Activated naive CD8-positive, alpha-beta T cell (primary cell): ENCODE measurements around the gene KAT2A.

ENCODE experiments used
- H3K27ac Mint-ChIP-seq: one replicate; pipeline ENCODE4 v1.8.0; 2021; ENCODE audit warnings: mixed read lengths
- H3K27me3 Mint-ChIP-seq: one replicate; pipeline ENCODE4 v1.8.0; 2021; ENCODE audit warnings: mixed read lengths
- H3K36me3 Mint-ChIP-seq: one replicate; pipeline ENCODE4 v1.8.0; 2021; ENCODE audit warnings: mixed read lengths
- H3K4me1 Mint-ChIP-seq: one replicate; pipeline ENCODE4 v1.8.0; 2021; ENCODE audit warnings: low read depth, mixed read lengths
- H3K4me3 Mint-ChIP-seq: one replicate; pipeline ENCODE4 v1.8.0; 2021; ENCODE audit warnings: mild to moderate bottlenecking, mixed read lengths
- H3K9me3 Mint-ChIP-seq: one replicate; pipeline ENCODE4 v1.8.0; 2021; ENCODE audit warnings: low read depth, mixed read lengths

Gene KAT2A

DNA sequence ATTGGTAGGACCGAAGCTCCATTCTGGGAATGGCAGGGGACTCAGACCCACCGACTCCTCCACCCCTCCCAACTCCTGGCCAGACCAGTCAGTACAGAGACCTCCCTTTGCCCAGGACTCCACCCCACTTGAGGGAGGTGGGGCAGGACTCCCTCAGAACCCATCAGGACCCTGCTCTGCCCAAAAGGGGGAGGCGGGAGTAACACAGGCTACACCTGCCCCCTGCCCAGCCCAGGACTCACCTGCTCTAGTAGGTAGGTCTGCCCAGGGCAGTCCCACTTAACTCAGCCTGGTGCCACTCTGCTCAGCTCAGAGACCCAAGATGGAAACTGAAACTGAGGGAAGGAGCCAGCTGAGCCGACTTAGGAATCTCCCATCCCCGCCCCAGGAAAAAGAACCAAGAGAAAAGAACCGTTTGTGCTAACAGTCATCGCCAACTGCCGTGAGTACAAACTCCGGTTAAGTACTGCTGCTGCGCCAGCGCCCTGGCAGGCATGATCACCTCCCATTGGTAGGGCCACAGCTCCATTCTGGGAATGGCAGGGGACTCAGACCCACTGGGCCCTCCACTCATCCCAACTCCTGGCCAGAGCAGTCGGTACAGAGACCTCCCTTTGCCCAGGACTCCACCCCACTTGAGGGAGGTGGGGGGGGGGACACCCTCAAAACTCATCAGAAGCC lies 9.2 kb downstream of the KAT2A start:
- H3K4me1 Mint-ChIP-seq = peaks cover 42% of the 10 kb centered on the region
- no peaks in the 10 kb centered on the region for H3K27me3 Mint-ChIP-seq
- H3K36me3 Mint-ChIP-seq = peaks cover 4% of the 10 kb centered on the region
- peak overlapping the region; percentile 96 for H3K27ac Mint-ChIP-seq
- H3K9me3 Mint-ChIP-seq = no peaks in the 10 kb centered on the region
- H3K4me3 Mint-ChIP-seq = peak overlapping the region; percentile 87

DNA sequence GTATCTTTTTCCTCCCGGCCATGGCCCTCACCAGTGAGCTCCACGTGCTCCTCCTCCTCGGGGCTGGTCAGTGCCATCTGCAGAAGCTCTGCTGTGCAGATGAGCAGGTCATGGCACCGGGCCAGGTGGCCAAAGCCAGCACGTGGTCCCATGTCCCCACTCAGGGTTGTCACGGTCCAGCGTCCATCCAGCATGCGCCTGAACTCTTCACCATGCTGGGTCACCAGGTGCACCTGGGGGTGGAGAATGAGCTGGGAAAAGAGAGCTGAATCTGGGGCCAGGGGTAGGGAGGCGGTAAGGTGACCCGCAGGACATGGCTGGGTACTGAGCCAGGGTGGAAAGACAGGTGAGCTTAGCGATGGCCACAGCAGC lies 9.9 kb downstream of the KAT2A start:
- H3K36me3 Mint-ChIP-seq = peaks cover 2% of the 10 kb centered on the region
- peaks cover 38% of the 10 kb centered on the region for H3K4me1 Mint-ChIP-seq
- peak overlapping the region; percentile 87 for H3K4me3 Mint-ChIP-seq

DNA sequence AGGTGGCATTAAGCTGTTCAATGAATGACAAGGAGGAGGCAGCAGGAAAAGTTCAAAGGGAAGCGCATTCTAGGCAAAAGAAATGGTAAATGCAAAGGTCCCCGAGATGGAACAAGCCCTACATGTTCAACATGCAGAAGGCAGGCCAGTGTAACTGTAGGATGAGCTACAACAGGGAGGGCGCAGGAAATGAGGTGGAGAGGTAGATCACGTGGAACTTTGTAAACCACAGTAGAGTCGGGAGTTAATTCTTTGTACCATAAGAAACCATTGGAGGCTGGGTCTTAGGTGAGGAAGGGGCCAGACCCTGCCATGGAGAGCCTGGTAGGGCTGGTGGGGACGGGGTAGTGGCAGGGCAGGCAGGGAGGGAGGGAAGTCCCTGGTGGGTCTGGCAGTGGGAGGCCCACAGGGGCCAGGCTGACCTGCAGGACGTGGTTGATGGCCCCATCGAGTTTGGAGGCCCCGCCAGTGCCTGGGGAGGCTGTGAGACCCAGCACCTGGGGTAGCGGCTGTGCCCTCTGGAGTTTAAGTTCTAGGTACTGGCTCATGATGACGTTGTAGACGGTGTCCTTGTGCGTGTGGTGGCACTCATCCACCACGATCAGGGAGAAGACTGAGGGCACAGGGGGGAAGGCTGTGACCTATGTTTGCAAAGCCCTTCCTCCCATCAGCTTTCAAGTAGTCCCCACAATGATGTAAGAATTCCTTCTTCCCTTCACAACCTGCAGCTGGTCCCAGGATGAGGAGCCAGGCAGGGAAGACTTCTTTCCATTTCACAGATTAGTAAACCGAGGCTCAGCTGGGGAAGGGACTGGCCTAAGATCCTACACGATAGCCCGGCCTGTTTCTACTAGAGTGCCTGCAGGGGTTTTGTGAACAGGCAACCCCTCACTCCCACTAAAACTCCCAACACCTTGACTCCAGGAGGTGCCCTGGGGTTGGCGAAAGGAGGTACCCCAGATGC lies 10.6 kb downstream of the KAT2A start:
- Mint-ChIP-seq H3K4me3 (peak overlapping the region; percentile 63), H3K27ac (peak overlapping the region; percentile 86), H3K4me1 (peaks cover 35% of the 10 kb centered on the region), H3K9me3 (no peaks in the 10 kb centered on the region), H3K36me3 (peaks cover 2% of the 10 kb centered on the region), H3K27me3 (no peaks in the 10 kb centered on the region)

More for the DNA sequence above, 9.9 kb downstream of the KAT2A start:
- Mint-ChIP-seq H3K27ac (peak overlapping the region; percentile 96), H3K9me3 (no peaks in the 10 kb centered on the region), H3K27me3 (no peaks in the 10 kb centered on the region)

DNA sequence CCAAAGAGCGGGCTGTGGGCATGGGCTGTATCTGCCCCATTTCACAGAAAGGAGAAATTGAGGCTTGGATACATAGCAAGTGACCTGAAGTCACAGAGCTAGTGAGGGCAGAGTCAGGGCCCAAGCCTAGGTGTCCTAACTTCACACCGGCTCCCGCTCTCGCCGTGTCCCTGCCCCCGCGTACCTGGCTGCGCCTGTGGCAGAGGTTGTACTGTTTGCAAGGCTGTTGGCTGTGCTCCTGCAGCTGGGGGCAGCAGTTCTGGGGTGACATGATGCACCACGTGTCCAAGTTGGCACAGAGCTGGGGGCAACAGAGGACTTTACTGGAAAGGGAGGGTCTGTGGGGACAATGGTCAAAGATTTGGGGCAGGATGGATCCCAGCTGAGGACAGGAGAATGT lies 12.1 kb downstream of the KAT2A start:
- Mint-ChIP-seq H3K4me1 (peaks cover 35% of the 10 kb centered on the region), H3K4me3 (no peak overlapping the region), H3K9me3 (no peaks in the 10 kb centered on the region), H3K36me3 (peaks cover 2% of the 10 kb centered on the region), H3K27ac (peak overlapping the region; percentile 73), H3K27me3 (no peaks in the 10 kb centered on the region)

DNA sequence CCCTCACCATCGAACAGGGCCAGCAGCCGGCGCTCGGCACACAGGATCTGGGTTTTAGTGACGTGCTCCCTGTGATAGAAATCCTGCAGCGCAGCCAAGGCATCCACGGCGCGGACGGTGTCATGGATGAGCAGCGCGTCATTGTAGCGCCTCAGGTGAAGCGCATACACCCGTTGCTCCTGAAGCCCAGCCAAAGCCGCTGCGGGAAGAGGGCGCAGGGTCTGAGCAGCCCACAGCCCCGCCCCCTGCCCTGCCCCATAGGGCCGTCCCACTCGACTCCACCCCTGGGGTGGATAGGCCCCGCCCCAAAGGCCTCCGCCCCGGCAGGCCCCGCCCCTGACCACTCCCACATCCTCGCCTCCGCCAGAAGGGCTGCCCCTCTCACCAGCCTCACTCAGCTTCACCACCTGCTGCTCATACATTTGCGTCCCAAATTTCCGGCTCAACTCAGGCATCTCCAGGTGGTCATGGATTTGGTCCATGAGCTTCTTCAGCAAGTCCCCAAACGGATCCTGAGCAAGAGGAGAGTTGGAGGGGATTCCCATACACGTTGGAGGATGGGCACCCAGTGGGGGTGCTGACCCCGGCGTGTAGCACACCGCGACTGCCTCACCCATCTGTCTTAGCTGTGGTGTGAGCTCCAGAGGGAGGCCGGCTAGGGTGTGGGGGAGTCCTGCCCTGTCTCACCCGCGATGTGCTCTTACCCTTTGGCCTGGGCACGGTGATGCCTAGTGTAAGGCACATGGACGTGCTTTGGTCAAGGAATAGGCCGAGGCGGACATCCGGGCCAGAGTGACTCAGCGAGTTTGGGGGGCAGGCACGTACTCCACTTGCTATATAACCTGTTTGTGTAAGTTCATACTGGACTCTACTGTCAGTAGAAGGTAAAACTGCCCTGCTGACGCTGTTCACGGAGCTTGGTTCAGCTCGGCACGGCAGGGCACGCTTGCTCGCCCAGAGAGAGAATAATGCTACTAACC lies 13.3 kb downstream of the KAT2A start:
- Mint-ChIP-seq H3K27me3 (no peaks in the 10 kb centered on the region), H3K9me3 (no peaks in the 10 kb centered on the region), H3K4me1 (peaks cover 34% of the 10 kb centered on the region), H3K27ac (no peak overlapping the region), H3K36me3 (peaks cover 2% of the 10 kb centered on the region), H3K4me3 (peak overlapping the region; percentile 56)

DNA sequence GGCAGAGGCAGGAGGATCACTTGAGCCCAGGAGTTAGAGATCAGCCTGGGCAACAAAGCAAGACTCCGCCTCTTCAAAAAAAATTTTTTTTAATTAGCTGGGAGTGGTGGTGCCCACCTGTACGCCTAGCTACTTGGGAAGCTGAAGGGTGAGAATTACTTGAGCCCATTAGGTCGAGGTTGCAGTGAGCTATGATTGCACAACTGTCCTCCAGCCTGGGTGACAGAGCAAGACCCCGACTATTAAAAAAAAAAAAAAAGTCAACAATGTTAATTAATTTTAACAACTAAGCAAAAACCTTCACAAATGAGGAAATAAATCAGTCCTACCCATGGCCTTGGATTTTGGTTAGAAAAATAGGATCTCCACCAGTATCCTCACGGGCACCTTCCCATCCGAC lies 14.0 kb downstream of the KAT2A start:
- Mint-ChIP-seq H3K9me3 (no peaks in the 10 kb centered on the region), H3K4me1 (peaks cover 29% of the 10 kb centered on the region), H3K27me3 (no peaks in the 10 kb centered on the region), H3K27ac (no peak overlapping the region), H3K36me3 (peaks cover 2% of the 10 kb centered on the region), H3K4me3 (no peak overlapping the region)

DNA sequence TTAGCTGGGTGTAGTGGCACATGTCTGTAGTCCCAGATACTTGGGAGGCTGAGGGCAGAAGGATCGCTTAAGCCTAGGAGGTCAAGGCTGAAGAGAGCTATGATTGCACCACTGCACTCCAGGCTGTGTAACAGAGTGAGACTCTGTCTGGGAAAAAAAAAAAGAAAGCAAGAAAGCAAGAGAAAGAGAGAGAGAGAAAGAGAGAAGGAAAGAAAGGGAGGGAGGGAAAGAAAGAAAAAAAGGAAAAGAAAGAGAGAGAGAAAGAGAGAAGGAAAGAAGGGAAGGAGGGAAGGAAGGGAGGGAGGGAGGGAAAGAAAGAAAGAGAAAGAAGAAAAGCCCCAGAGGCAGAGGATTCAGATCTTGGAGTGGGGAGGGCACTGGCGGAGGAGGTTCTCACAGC lies 15.2 kb downstream of the KAT2A start:
- Mint-ChIP-seq H3K27ac (no peak overlapping the region), H3K36me3 (peaks cover 2% of the 10 kb centered on the region)

DNA sequence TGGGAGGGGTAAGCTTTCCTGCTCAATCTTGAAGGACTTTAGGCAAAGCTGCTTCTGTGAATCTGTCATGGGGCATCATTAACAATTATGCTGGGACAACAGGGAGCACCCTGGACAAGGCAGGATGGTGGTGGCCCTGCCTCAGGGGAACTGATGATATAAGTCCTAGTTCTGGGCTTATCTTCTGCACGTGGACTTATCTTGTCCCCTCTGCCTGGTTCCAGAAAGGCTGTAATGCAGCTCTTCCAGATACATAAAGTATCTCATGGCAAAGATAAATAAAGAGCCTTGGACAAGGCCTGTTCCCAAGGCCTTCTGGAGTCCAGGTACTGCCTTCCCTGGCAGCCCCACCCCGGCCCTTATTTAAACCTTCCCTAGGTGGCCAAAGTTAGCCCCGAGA lies 16.9 kb downstream of the KAT2A start:
- Mint-ChIP-seq H3K4me3 (no peak overlapping the region), H3K9me3 (no peaks in the 10 kb centered on the region), H3K36me3 (peaks cover 1% of the 10 kb centered on the region), H3K4me1 (peaks cover 8% of the 10 kb centered on the region), H3K27ac (no peak overlapping the region), H3K27me3 (no peaks in the 10 kb centered on the region)

More for the DNA sequence above, 15.2 kb downstream of the KAT2A start:
- Mint-ChIP-seq H3K4me3 (no peak overlapping the region), H3K9me3 (no peaks in the 10 kb centered on the region), H3K4me1 (peaks cover 18% of the 10 kb centered on the region), H3K27me3 (no peaks in the 10 kb centered on the region)

DNA sequence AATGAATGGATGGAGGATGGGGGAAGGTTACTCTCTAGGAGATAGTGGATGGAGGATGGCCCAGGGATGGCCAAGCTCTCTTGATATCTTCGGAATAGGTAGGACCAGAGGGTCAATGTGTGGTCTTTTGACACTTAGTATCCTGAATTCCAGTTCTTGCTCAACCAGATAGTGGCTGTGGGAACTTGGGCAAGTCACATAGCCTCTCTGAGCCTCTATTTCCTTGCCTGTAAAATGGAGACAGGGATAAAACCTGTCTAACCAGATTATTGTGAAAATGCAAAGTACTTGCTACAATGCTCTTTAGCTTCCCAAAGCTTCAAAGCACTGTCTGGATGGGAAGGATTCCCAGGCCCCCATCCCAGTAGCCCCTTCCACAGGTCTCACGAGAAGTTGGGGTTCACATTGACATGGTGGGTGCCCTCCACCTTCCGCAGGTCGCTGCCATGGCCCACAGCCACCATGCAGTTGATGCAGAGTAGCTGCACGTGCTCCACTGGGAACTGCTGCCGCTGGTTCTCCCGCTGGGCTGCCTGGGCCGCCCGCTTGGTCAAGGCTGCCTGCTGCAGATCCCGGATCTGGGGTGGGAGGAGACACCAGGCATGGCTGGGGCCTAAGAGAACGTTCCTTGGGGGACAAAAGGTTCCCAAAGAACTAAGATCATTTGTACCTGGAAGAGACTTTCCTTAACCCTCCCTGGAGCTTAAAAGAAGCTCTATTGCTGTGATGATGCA lies 17.8 kb downstream of the KAT2A start:
- Mint-ChIP-seq H3K4me1 (peaks cover 6% of the 10 kb centered on the region), H3K27ac (no peak overlapping the region), H3K27me3 (no peaks in the 10 kb centered on the region), H3K9me3 (no peaks in the 10 kb centered on the region), H3K4me3 (no peak overlapping the region), H3K36me3 (no peaks in the 10 kb centered on the region)

DNA sequence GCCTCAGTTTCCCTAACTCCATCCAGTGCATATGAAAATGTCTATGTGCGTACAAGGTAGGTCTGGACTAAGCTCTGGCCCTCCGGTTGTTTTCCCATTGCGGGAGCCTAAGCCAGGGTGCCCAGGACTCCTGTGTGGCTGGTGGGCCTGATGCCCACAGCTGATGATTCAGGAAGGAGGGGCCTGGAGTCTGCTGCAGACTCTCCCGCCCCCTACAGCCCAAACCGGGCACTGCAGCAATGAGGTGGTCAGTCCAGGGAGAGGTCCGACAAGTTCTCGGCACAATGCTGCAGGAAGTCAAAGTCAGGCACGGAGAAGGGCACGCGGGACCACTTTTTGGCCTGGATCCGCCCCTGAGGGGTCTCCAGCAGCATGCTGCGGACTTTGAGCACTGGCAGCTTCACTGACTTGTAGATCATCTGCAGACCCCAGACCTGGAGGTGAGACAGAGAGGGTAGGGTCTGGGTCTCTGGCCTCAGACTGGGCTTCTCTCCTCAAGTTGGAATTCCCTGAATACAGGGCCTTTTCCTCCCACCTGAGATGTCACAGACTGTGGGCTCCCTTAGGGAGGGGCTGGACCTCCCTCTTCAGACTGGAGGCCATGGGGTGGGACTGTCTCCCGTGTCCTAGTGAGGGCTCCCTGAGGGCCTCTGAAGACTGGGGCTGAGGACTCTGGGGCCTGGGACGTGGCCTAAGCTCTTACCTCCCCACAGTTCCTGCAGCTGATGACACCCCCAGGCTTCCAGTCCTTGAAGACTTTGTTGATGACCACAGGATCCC lies 19.5 kb downstream of the KAT2A start:
- H3K4me1 Mint-ChIP-seq = peaks cover 6% of the 10 kb centered on the region
- H3K36me3 Mint-ChIP-seq = no peaks in the 10 kb centered on the region
- H3K27me3 Mint-ChIP-seq = peaks cover 3% of the 10 kb centered on the region
- H3K4me3 Mint-ChIP-seq = no peak overlapping the region
- H3K27ac Mint-ChIP-seq = no peak overlapping the region
- no peaks in the 10 kb centered on the region for H3K9me3 Mint-ChIP-seq

DNA sequence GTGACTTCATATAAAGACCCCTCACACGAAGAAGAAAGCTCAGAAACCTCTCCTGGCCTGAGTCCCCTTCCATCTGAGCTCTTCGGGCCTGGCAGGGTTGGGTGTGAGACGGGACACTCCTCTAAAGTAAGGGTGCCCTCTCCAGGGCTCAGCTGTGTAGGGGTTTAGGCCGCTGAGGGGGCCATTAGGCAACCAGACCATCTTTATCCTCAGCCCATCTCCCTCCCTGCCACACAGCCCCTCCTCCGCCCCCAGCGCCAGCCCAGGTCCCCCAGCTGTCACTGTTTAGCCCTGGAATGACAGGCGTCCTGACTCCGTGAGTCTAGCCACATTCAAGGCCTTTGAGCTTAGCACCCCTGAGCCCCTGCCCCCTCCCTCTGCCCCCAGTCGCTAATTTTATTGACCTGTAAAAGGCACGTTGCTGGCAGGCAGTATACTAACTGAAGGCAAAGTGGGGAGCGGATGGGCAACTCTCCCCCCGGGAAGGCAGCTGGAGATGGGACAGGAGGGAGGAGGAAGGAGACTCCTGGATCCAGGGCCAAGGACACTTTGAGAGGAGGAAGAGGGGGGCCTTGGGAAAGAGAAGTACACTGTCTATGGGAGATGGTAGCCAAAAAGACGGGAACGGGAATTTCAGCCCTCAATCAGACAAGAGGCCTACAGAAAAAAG lies 22.3 kb downstream of the KAT2A start:
- no peaks in the 10 kb centered on the region for H3K36me3 Mint-ChIP-seq
- H3K4me1 Mint-ChIP-seq = peaks cover 4% of the 10 kb centered on the region
- H3K4me3 Mint-ChIP-seq = no peak overlapping the region
- no peaks in the 10 kb centered on the region for H3K9me3 Mint-ChIP-seq
- no peak overlapping the region for H3K27ac Mint-ChIP-seq
- peaks cover 7% of the 10 kb centered on the region for H3K27me3 Mint-ChIP-seq

DNA sequence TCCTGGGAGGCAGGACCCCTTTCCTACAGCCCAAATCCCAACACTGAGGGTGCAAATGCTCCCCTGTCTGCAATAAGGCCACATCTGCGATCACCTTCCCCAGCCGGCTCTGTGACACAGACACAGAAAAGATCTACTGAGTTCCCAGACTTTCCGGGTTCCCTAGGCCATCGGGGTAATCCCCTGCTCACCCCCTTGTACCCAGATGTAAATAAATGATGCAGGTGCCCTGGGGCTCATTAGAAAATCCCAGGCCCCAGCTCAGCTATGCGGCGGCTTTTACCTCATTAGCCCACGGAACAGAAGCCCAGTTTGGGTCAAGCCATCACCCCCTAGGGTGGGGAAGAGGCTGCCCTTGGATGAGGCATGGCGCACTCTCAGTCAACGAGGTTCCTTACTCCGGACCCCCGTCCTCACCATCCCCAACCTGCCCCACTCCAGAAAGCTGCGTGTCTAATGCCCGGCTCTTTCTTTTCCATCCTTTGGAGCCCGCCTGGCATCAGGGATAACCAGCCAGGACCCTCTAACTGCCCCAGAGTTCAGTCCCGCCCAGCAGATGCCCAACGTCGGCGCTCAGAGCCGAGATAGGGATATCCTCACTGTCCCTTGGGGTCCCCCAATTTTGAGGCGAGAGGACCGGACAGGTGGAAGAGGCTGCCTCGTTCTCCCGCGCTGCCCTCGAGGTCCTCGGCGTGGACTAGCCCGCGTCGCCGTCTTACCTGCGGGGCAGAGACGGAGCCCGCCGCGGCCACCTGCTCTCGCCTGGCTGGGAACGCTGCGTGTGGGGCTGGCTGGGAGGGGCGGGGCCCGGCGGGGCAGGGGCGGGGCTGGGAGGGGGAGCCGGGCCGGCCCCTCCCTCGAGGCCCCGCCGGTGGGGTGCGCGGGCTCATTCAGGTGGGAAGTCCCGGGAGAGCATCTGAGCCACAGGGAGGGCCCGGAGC lies 23.2 kb downstream of the KAT2A start, which contains the start of gene ZNF385C:
Gene ZNF385C, minus strand, starts transcription at position 783 of the 941 bp plus-strand sequence. CDS start 35,417 bp downstream, outside the sequence.
- H3K27me3 Mint-ChIP-seq = peaks cover 7% of the 10 kb centered on the region
- H3K36me3 Mint-ChIP-seq = no peaks in the 10 kb centered on the region
- peaks cover 4% of the 10 kb centered on the region for H3K4me1 Mint-ChIP-seq
- H3K4me3 Mint-ChIP-seq = peak within 1 kb of the TSS; percentile 43
- H3K27ac Mint-ChIP-seq = no peak within 1 kb of the TSS
- H3K9me3 Mint-ChIP-seq = no peaks in the 10 kb centered on the region
